K562 (cell line): Measurements from ENCODE around the gene DGKZ. TPM values are rescaled to one million over a fixed set of nuclear protein-coding genes. Genes with fewer than 3 reads are reported as not detected.
"Not testable (repeated sequence)": the region's sequence is repeated elsewhere in the genome, so short reads cannot be mapped to it uniquely, and the experiment has no call there.

Experiments
- ATAC-seq: fragments of 200-7000 bp; cut with Tn5 transposase; 3 replicates; pipeline ENCODE4 v1.9.1; 2020; ENCODE audit warnings: moderate library complexity
- BruUV-seq: library from RNA; stranded (reverse); fragments of 400-500 nt; replicated peaks from 2 replicates; lab custom pipeline; 2021; lab: Mats Ljungman, UMichigan
- CTCF ChIA-PET: fragments of 300-600 bp; formaldehyde crosslinking; extraction: SDS; loops from one replicate; lab custom pipeline; 2021; ENCODE audit warnings: low intra/inter-chr PET ratio; lab: Yijun Ruan, JAX
- POLR2A ChIA-PET: fragments of 300-600, 350-650 bp; sonication (Branson Sonifier 250); formaldehyde crosslinking; extraction: SDS; loops from one replicate; lab custom pipeline; 2021; ENCODE audit warnings: antibody characterized with exemption, inconsistent platforms; lab: Yijun Ruan, JAX
- DNase-seq, 4 experiments: peaks; one replicate each; pipeline versions ENCODE4 v3.0.0 to v3.0.0-alpha.2; 2011 to 2018; ENCODE audit warnings: low spot score in 3 of 4, mixed read lengths in 3 of 4; ENCODE audit errors: extremely low read depth in 1 of 4
- FAIRE-seq: peaks from 2 replicates; lab custom pipeline; 2011; peaks lifted over from hg19 to GRCh38; lab: Jason Lieb, UNC
- H2AFZ ChIP-seq: 2 replicates; pipeline ENCODE4 v1.6.0; 2011; ENCODE audit warnings: low read depth, low read length, control low read depth, inconsistent platforms
- H3K27ac ChIP-seq: fragments of 200-600 bp; 3 replicates; pipeline ENCODE4 v1.8.0; 2011; ENCODE audit warnings: low read depth, mild to moderate bottlenecking, control low read depth, inconsistent platforms, low read length, moderate library complexity, mixed read lengths; ENCODE audit errors: extremely low read depth
- H3K27me3 ChIP-seq, 2 experiments: fragments of 300-600 bp in 1 of 2; 2 replicates in 1 of 2; 3 replicates in 1 of 2; pipeline versions ENCODE4 v1.6.0 to v1.8.0; 2011; ENCODE audit warnings: inconsistent platforms in 2 of 2, low read length in 2 of 2, mild to moderate bottlenecking in 1 of 2, mixed read lengths in 1 of 2, moderate library complexity in 1 of 2; ENCODE audit not compliant: control insufficient read depth in 2 of 2, insufficient read depth in 2 of 2
- H3K36me3 ChIP-seq: fragments of 300-600 bp; 3 replicates; pipeline ENCODE4 v1.8.0; 2011; ENCODE audit warnings: mild to moderate bottlenecking, low read length, inconsistent platforms; ENCODE audit not compliant: control insufficient read depth, insufficient read depth
- H3K4me1 ChIP-seq, 2 experiments: fragments of 200-600 bp in 1 of 2; replicated peaks in 1 of 2; 2 replicates in 1 of 2; 3 replicates in 1 of 2; pipeline versions ENCODE4 v1.5.1 to v1.8.0; 2011; ENCODE audit warnings: inconsistent platforms in 2 of 2, low read length in 2 of 2, mild to moderate bottlenecking in 1 of 2, mixed read lengths in 1 of 2, moderate library complexity in 1 of 2; ENCODE audit not compliant: control insufficient read depth in 2 of 2, insufficient read depth in 2 of 2
- H3K4me2 ChIP-seq: 2 replicates; pipeline ENCODE4 v1.6.1; 2011; ENCODE audit warnings: low read length, control low read depth, inconsistent platforms, mixed read lengths; ENCODE audit not compliant: insufficient read depth
- H3K4me3 ChIP-seq: fragments of 200-600 bp; sonication (generic), shearing (Covaris generic); 2 replicates; pipeline ENCODE4 v1.5.1; 2016; ENCODE audit warnings: control low read depth, inconsistent platforms
- H3K79me2 ChIP-seq: fragments of 200-600 bp; 3 replicates; pipeline ENCODE4 v1.8.0; 2011; ENCODE audit warnings: low read length, inconsistent platforms; ENCODE audit not compliant: control insufficient read depth, insufficient read depth
- H3K9ac ChIP-seq, 2 experiments: 2 replicates each; pipeline versions ENCODE4 v1.6.0 to v1.6.1; 2011; ENCODE audit warnings: low read depth in 2 of 2, low read length in 2 of 2, control low read depth in 1 of 2, inconsistent platforms in 1 of 2, mild to moderate bottlenecking in 1 of 2, mixed read lengths in 1 of 2; ENCODE audit not compliant: insufficient read depth in 1 of 2
- H3K9me1 ChIP-seq: one replicate; pipeline ENCODE4 v1.6.0; 2011; ENCODE audit warnings: inconsistent platforms, mild to moderate bottlenecking, low read length, moderate library complexity; ENCODE audit not compliant: control insufficient read depth, insufficient read depth
- H3K9me3 ChIP-seq: replicated peaks from 2 replicates; pipeline ENCODE4 v1.5.1; 2011; ENCODE audit warnings: low read depth, low read length, inconsistent platforms; ENCODE audit not compliant: control insufficient read depth, insufficient read depth
- H4K20me1 ChIP-seq: replicated peaks from 2 replicates; pipeline ENCODE4 v1.6.1; 2011; ENCODE audit warnings: low read length, inconsistent platforms, mixed read lengths; ENCODE audit not compliant: control insufficient read depth, insufficient read depth
- FIP1L1 ChIP-seq: fragments of 200-400 bp; formaldehyde crosslinking; IDR thresholded peaks from 2 replicates; pipeline ENCODE4 v1.6.1; 2018; ENCODE audit warnings: mild to moderate bottlenecking, low read depth, low read length; ENCODE audit not compliant: poor library complexity, severe bottlenecking
- GABPA ChIP-seq: fragments of 200-800 bp; sonication (Bioruptor generic); conservative IDR thresholded peaks from 2 replicates; pipeline ENCODE4 v1.6.1; 2016; ENCODE audit warnings: low read depth, missing genetic modification characterization, missing compliant biosample characterization
- HDAC1 ChIP-seq, 2 experiments: fragments of 450-650 bp; IDR thresholded peaks; 2 replicates each; pipeline ENCODE4 v1.6.1; 2016 to 2017; ENCODE audit warnings: inconsistent platforms in 1 of 2, mild to moderate bottlenecking in 1 of 2, moderate library complexity in 1 of 2
- POLR2G ChIP-seq: fragments of 200-400 bp; formaldehyde crosslinking; IDR thresholded peaks from 2 replicates; pipeline ENCODE4 v1.6.1; 2017; ENCODE audit warnings: low read depth, mild to moderate bottlenecking, antibody characterized with exemption, low read length, moderate library complexity
- SRF ChIP-seq, 2 experiments: fragments of 250-450, 450-650 bp in 1 of 2; sonication (Bioruptor Pico) in 1 of 2; sonication (generic) in 1 of 2; formaldehyde crosslinking; IDR thresholded peaks; 2 replicates each; pipeline versions ENCODE4 v1.5.0 to v1.5.1; 2020 to 2022; ENCODE audit warnings: mild to moderate bottlenecking in 1 of 2, missing genetic modification reagents in 1 of 2
- ZBTB7A ChIP-seq: IDR thresholded peaks from 2 replicates; pipeline ENCODE4 v1.6.1; 2011; ENCODE audit warnings: low read depth, mild to moderate bottlenecking, low read length, moderate library complexity, borderline replicate concordance; ENCODE audit not compliant: control insufficient read depth
- ZFX ChIP-seq: sonication (generic); formaldehyde crosslinking; IDR thresholded peaks from 2 replicates; pipeline ENCODE4 v1.8.0; 2022; ENCODE audit warnings: mild to moderate bottlenecking, missing genetic modification reagents, moderate library complexity
- WGBS: fragments of 100-300 bp; shearing (Covaris generic); methylation state at CpG from one replicate; pipeline ENCODE4 v1.1.6; 2016; ENCODE audit warnings: low coverage, mixed read lengths; ENCODE audit not compliant: insufficient coverage; ENCODE audit errors: missing lambda C conversion rate; 5-methylcytosine and 5-hydroxymethylcytosine counted together
- in situ Hi-C: fragments of 300-500 bp; cut with MboI; formaldehyde crosslinking; loops from 4 replicates; pipeline ENCODE4 v1.15.0; 2018; ENCODE audit warnings: inconsistent platforms, mixed read lengths
- intact Hi-C: fragments of 100-400 bp; cut with micrococcal nuclease; formaldehyde crosslinking; loops from 2 replicates; pipeline ENCODE4 v1.14.2; 2022
- polyA plus RNA-seq, 8 experiments: library from polyadenylated mRNA; depleted of rRNA in 4 of 8; stranded (reverse) in 5 of 8; unstranded in 3 of 8; fragments of >200 nt; fragmentation: Nextera tagmentation in 2 of 8; fragmentation: Illumina TruSeq in 1 of 8; extraction: Ambion mirVana in 2 of 8; extraction: Trizol in 1 of 8; gene quantifications; 2 replicates each; pipeline versions ENCODE4 v1.2.1 to v1.2.3, GENCODE V29; 2011 to 2014; ENCODE audit warnings: inconsistent platforms in 1 of 8, missing spikeins in 1 of 8
- total RNA-seq, 7 experiments: library from RNA; depleted of rRNA in 6 of 7; stranded (reverse); fragments of >200 nt in 6 of 7; fragmentation: Illumina TruSeq in 2 of 7; extraction: Trizol in 2 of 7; gene quantifications; 2 replicates each; pipeline versions ENCODE4 v1.2.1 to v1.2.3, GENCODE V29; 2011 to 2021; ENCODE audit warnings: low replicate concordance in 1 of 7
- TF ChIP-seq, protein P1 (sequence below): sonication (generic); formaldehyde crosslinking; IDR thresholded peaks from 2 replicates; pipeline ENCODE4 v1.8.1; 2023; ENCODE audit warnings: mild to moderate bottlenecking, missing genetic modification reagents
- TF ChIP-seq, protein P2 (sequence below): fragments of 450-650 bp; IDR thresholded peaks from 2 replicates; pipeline ENCODE4 v1.6.1; 2017; ENCODE audit warnings: antibody characterized with exemption, mild to moderate bottlenecking
- TF ChIP-seq, protein P3 (sequence below): fragments of 450-650 bp; formaldehyde crosslinking; IDR thresholded peaks from 2 replicates; pipeline ENCODE4 v1.4.0; 2020; ENCODE audit warnings: mild to moderate bottlenecking, moderate library complexity

DGKZ gene
- total and polyA plus RNA-seq, 9 of the 15 experiments (the other 6 are each of a cell fraction or from before 2014, with no cell fraction given) = 0.51 to 100 (median 44.2) TPM

DNA sequence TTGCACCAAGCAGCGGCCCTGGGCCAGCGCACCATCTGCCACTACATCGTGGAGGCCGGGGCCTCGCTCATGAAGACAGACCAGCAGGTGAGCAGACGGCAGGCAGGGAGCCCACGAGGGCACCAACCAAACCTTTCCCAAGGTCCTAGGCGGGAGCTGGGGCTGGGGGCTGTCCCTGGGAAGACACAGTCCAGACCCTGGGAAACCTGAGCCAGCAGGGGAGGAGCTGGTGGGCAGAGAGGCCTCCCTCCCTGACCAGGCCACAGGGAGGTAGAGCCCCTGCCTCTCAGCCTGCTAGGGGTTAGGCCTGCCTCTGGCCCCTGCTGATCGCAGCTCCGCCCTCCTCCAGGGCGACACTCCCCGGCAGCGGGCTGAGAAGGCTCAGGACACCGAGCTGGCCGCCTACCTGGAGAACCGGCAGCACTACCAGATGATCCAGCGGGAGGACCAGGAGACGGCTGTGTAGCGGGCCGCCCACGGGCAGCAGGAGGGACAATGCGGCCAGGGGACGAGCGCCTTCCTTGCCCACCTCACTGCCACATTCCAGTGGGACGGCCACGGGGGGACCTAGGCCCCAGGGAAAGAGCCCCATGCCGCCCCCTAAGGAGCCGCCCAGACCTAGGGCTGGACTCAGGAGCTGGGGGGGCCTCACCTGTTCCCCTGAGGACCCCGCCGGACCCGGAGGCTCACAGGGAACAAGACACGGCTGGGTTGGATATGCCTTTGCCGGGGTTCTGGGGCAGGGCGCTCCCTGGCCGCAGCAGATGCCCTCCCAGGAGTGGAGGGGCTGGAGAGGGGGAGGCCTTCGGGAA is 32.4 kb downstream of the DGKZ start:
- Histone ChIP-seq H3K4me2 (peak overlapping the region; percentile 33), H3K9ac (peak overlapping the region; percentile 26 to 88; a peak in 3 of 4 replicates), H2AFZ (peak overlapping the region; percentile 56; the same call in 1 of the 2 replicates), H3K27ac (peak overlapping the region; percentile 96; the same call in 2 of the 3 replicates), H3K4me1 (peaks cover 25 to 58% of the 10 kb centered on the region in 2 experiments), H3K79me2 (peaks cover 16% of the 10 kb centered on the region), H3K36me3 (peaks cover 60% of the 10 kb centered on the region; the same call in 2 of the 3 replicates)
- 27% methylated on average over 24 of the region's 36 CpGs for WGBS
- H3K9me1 ChIP-seq, BruUV-seq, H3K4me3 ChIP-seq, H3K9me3 ChIP-seq, H4K20me1 ChIP-seq, in situ Hi-C loops, H3K27me3 ChIP-seq: not testable (repeated sequence)
- peak; percentile 73 for ATAC-seq
- intact Hi-C loops = loop anchor here (2.0 to 5.0 kb wide), 2 partner anchors 27 to 132 kb away; no protein-coding TSS in a partner anchor
- DNase-seq = peak; percentile 73 to 83 (median 76)
- ChIA-PET POLR2A (interaction anchor here (0.6 to 2.3 kb wide), 3 partner anchors 12 to 136 kb away, joined by 3 to 10 read pairs (median 3); no protein-coding TSS in a partner anchor), CTCF (interaction anchor here (0.6 kb wide), 1 partner anchor 132 kb away, joined by 4 read pairs; no protein-coding TSS in a partner anchor)
- peak; percentile 90 for FAIRE-seq
- TF ChIP-seq ZFX (CRISPR knock-in tag) = 0 out of 2 replicates have a peak, but pooled peaks have one; percentile 42
- TF ChIP-seq HDAC1 (IDR thresholded peaks at IDR 0.05) = 0 out of 4 replicates have a peak, but pooled peaks of 1 of the 2 experiments have one; percentile 12
- TF ChIP-seq, protein P1, sequence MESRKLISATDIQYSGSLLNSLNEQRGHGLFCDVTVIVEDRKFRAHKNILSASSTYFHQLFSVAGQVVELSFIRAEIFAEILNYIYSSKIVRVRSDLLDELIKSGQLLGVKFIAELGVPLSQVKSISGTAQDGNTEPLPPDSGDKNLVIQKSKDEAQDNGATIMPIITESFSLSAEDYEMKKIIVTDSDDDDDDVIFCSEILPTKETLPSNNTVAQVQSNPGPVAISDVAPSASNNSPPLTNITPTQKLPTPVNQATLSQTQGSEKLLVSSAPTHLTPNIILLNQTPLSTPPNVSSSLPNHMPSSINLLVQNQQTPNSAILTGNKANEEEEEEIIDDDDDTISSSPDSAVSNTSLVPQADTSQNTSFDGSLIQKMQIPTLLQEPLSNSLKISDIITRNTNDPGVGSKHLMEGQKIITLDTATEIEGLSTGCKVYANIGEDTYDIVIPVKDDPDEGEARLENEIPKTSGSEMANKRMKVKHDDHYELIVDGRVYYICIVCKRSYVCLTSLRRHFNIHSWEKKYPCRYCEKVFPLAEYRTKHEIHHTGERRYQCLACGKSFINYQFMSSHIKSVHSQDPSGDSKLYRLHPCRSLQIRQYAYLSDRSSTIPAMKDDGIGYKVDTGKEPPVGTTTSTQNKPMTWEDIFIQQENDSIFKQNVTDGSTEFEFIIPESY = peak; percentile 54; the same call in 1 of the 2 replicates
- peak; percentile 63; the same call in 1 of the 2 replicates for TF ChIP-seq ZBTB7A
- TF ChIP-seq GABPA (tag) = 0 out of 2 replicates have a peak, but pooled peaks have one; percentile 2
- TF ChIP-seq, protein P2, sequence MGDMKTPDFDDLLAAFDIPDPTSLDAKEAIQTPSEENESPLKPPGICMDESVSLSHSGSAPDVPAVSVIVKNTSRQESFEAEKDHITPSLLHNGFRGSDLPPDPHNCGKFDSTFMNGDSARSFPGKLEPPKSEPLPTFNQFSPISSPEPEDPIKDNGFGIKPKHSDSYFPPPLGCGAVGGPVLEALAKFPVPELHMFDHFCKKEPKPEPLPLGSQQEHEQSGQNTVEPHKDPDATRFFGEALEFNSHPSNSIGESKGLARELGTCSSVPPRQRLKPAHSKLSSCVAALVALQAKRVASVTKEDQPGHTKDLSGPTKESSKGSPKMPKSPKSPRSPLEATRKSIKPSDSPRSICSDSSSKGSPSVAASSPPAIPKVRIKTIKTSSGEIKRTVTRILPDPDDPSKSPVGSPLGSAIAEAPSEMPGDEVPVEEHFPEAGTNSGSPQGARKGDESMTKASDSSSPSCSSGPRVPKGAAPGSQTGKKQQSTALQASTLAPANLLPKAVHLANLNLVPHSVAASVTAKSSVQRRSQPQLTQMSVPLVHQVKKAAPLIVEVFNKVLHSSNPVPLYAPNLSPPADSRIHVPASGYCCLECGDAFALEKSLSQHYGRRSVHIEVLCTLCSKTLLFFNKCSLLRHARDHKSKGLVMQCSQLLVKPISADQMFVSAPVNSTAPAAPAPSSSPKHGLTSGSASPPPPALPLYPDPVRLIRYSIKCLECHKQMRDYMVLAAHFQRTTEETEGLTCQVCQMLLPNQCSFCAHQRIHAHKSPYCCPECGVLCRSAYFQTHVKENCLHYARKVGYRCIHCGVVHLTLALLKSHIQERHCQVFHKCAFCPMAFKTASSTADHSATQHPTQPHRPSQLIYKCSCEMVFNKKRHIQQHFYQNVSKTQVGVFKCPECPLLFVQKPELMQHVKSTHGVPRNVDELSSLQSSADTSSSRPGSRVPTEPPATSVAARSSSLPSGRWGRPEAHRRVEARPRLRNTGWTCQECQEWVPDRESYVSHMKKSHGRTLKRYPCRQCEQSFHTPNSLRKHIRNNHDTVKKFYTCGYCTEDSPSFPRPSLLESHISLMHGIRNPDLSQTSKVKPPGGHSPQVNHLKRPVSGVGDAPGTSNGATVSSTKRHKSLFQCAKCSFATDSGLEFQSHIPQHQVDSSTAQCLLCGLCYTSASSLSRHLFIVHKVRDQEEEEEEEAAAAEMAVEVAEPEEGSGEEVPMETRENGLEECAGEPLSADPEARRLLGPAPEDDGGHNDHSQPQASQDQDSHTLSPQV = peak; percentile 33; the same call in 1 of the 2 replicates
- TF ChIP-seq, protein P3, sequence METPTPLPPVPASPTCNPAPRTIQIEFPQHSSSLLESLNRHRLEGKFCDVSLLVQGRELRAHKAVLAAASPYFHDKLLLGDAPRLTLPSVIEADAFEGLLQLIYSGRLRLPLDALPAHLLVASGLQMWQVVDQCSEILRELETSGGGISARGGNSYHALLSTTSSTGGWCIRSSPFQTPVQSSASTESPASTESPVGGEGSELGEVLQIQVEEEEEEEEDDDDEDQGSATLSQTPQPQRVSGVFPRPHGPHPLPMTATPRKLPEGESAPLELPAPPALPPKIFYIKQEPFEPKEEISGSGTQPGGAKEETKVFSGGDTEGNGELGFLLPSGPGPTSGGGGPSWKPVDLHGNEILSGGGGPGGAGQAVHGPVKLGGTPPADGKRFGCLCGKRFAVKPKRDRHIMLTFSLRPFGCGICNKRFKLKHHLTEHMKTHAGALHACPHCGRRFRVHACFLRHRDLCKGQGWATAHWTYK (CRISPR knock-in tag) = 0 out of 2 replicates have a peak, but pooled peaks have one; percentile 1
- peak; percentile 60 for TF ChIP-seq POLR2G
- TF ChIP-seq FIP1L1 = peak; percentile 15
- TF ChIP-seq SRF (CRISPR knock-in tag; IDR thresholded peaks at IDR 0.05) = peak in 1 of 2 experiments; percentile 29; a peak in 1 of 4 replicates
